ENCODE data around the gene SLIT3. TPM values are rescaled to one million over a fixed set of nuclear protein-coding genes. Genes with fewer than 3 reads are reported as not detected.

The SLIT3 gene
- total and polyA plus RNA-seq, 2 donors from 2014 or later, result 14.5 to 54.1 TPM

DNA sequence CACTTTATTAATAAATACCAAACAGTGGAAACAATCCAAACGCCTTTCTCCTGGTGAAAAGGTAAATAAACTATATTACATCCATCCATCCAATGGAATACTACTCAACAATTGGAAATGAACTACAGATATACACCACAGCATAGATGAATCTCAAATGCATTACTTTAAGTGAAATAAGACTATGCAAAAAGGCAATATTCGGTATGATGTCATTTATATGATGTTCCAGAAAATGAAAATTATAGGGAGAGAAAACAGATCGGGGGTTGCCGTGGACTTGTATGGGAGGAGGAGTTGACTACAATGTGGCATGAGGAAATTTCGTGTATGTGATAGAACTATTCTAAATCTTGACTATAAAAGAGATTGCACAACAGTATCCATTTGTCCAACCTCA is 27.5 kb upstream of the SLIT3 start:
- no peaks in the 10 kb centered on the region for H3K36me3 ChIP-seq (ENCODE audit: control insufficient read depth in 2 of 3, insufficient read depth in 3 of 3, low read length in 3 of 3)
- FAIRE-seq, result no peak
- no peak overlapping the region for H3K9ac ChIP-seq (ENCODE audit: low read length in 3 of 3)
- no peak for TF ChIP-seq CTCF (IDR thresholded peaks at IDR 0.05; ENCODE audit: borderline replicate concordance, extremely low read depth, insufficient read depth)
- DNase-seq, result no peak
- H3K9me3 ChIP-seq (ENCODE audit: control insufficient read depth in 2 of 3, insufficient read depth in 1 of 3, low read length in 3 of 3), result no peaks in the 10 kb centered on the region
- no peak overlapping the region for H3K4me3 ChIP-seq (ENCODE audit: low read length in 3 of 3)
- H3K4me1 ChIP-seq (ENCODE audit: control insufficient read depth in 2 of 3, insufficient read depth in 2 of 3, low read depth in 1 of 3, low read length in 3 of 3), result no peaks in the 10 kb centered on the region
- intact Hi-C loops (cut with DNase I), result no loop called here
- H3K27ac ChIP-seq (ENCODE audit: low read depth in 2 of 2, low read length in 2 of 2), result no peak overlapping the region
- H3K27me3 ChIP-seq (ENCODE audit: control insufficient read depth, insufficient read depth, low read length), result no peaks in the 10 kb centered on the region

DNA sequence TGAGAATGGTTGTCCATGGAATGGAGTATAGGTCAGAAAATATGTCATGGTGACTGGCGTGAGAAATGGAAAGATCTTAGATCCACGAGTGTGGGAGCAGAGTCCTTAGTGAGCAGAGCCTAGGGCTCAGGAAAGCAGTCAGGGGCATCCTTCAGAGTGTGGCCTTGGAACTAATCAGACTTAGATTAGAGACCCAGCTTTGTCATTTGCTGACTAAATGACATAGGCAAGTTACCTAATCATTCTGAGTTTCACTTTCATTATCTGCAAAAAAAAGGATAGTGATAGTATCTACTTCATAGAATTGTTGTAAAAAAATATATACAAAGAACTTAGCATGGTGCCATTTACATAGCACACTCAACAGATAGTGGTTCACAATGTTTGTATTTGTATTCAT is 24.3 kb upstream of the SLIT3 start:
- DNase-seq, result no peak
- Histone ChIP-seq H3K27ac (ENCODE audit: low read depth in 2 of 2, low read length in 2 of 2) (no peak overlapping the region), H3K9me3 (ENCODE audit: control insufficient read depth in 2 of 3, insufficient read depth in 1 of 3, low read length in 3 of 3) (no peaks in the 10 kb centered on the region), H3K9ac (ENCODE audit: low read length in 3 of 3) (no peak overlapping the region), H3K36me3 (ENCODE audit: control insufficient read depth in 2 of 3, insufficient read depth in 3 of 3, low read length in 3 of 3) (no peaks in the 10 kb centered on the region), H3K27me3 (ENCODE audit: control insufficient read depth, insufficient read depth, low read length) (no peaks in the 10 kb centered on the region), H3K4me3 (ENCODE audit: low read length in 3 of 3) (no peak overlapping the region), H3K4me1 (ENCODE audit: control insufficient read depth in 2 of 3, insufficient read depth in 2 of 3, low read depth in 1 of 3, low read length in 3 of 3) (no peaks in the 10 kb centered on the region)
- intact Hi-C loops (cut with DNase I), result no loop called here
- TF ChIP-seq CTCF (IDR thresholded peaks at IDR 0.05; ENCODE audit: borderline replicate concordance, extremely low read depth, insufficient read depth), result no peak
- FAIRE-seq, result no peak

DNA sequence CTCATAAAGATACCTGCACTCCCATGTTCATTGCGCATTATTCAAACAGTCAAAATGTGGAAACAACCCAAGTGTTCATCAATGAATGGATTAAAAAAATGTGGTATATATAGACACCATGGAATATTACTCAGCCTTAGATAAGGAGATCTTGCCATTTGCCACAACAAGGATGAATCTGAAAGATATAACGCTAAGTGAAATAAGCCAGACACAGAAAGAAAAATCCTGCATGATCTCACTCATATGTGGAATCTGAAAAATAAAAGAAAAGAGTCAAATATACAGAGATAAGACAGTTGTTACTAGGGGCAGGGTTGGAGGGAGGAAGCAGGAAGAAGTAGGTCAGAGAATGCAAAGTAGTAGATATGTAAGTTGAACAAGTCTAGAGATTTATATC is 17.6 kb upstream of the SLIT3 start:
- no peak for FAIRE-seq
- DNase-seq, result no peak

More for the DNA sequence above, 17.6 kb upstream of the SLIT3 start:
- no peak for TF ChIP-seq CTCF (IDR thresholded peaks at IDR 0.05; ENCODE audit: borderline replicate concordance, extremely low read depth, insufficient read depth)
- no peak overlapping the region for H3K4me3 ChIP-seq (ENCODE audit: low read length in 3 of 3)
- H3K27ac ChIP-seq (ENCODE audit: low read depth in 2 of 2, low read length in 2 of 2), result no peak overlapping the region
- no peaks in the 10 kb centered on the region for H3K36me3 ChIP-seq (ENCODE audit: control insufficient read depth in 2 of 3, insufficient read depth in 3 of 3, low read length in 3 of 3)
- H3K9me3 ChIP-seq (ENCODE audit: control insufficient read depth in 2 of 3, insufficient read depth in 1 of 3, low read length in 3 of 3), result no peaks in the 10 kb centered on the region
- H3K4me1 ChIP-seq (ENCODE audit: control insufficient read depth in 2 of 3, insufficient read depth in 2 of 3, low read depth in 1 of 3, low read length in 3 of 3), result no peaks in the 10 kb centered on the region
- H3K9ac ChIP-seq (ENCODE audit: low read length in 3 of 3), result no peak overlapping the region
- intact Hi-C loops (cut with DNase I), result no loop called here
- H3K27me3 ChIP-seq (ENCODE audit: control insufficient read depth, insufficient read depth, low read length), result no peaks in the 10 kb centered on the region
